Fibroblast of gingiva (primary cell): ENCODE results near the gene CLRN3.
A peak's percentile ranks its signal among the peaks of the same experiment; 100 is the strongest.

Experiments
- DNase-seq: peaks from one replicate; pipeline ENCODE4 v3.0.0-alpha.2; 2011; ENCODE audit warnings: low read depth

CLRN3 gene

DNA sequence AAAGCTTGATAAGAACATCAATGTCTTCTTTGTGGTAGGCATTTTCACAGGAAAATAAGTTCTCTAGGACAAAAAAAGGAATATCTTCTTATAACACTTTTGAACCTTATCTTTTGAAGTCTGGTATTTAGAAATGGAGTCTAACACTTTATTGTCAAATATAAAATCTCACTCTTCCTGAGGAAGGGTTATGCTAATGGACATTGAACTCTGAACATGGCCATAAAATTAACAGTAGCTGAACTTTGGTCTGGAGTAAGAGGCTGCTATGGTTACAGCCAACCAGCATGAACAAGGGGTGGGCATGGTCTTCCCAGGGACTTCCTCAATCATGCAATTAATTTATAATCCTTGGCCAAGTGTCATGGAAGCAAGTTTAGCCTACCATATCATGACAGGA, at the start of gene CLRN3:
Gene CLRN3, minus strand, starts transcription at position 199 of the 400 bp plus-strand sequence. Its CDS starts 157 bp downstream, at position 42.
- DNase-seq = no peak

GRCh38 chr10:127940866-127941640, 48.3 kb upstream of the CLRN3 start:
- no peak for DNase-seq

- DNase-seq = no peak
Observed at GRCh38 chr10:127939786-127940330, 47.1 kb upstream of the CLRN3 start.

DNA sequence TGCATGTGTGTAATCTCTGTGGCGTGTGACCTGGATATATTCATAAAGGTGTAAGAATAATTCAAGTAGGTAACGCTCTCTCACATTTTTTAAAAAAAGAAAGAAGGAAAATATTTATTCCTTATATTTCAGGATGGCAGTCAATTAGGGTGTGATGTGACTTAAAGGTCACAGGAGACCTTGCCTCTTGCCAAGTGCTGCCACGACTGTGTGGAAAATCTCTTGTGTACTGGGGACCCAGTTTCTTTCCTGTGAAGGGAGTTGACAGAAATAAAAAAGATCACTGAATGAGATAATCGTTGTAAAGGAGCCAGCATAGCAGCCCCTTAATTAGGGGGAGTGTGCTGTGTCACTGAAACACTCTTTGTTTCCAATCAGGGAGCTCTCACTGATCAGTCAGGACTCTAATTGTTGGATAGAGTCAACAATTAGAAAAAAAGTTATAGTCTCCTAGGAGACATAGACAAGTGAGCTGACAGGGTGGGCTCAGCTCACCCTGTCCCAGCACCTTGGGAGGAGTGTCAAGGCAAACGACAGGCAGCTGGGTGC, 45.2 kb upstream of the CLRN3 start:
- DNase-seq = no peak

DNA sequence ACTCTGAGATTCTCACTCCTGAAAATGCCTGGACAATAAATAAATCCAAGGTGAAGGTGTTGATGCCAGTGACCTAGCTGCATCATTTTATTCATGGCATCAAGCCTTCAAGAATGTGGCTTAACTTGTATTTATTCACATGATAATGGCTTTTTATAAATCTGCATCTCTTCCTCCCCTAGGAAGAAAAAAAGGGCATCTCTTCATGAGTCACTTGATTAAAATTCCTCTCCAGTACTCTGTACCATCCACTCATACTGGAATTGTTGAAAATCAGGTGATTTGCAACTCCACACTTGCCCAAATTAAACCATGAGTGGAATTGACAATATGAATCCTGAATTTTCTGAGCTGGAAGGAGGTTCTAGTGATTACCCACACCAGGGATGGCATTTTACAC, 44.3 kb upstream of the CLRN3 start:
- no peak for DNase-seq

- DNase-seq = peak; percentile 33
Observed at GRCh38 chr10:127935071-127935561, 42.4 kb upstream of the CLRN3 start.

- DNase-seq = no peak
Observed at GRCh38 chr10:127934383-127934782, 41.6 kb upstream of the CLRN3 start.

GRCh38 chr10:127933271-127933670, 40.5 kb upstream of the CLRN3 start:
- DNase-seq = no peak

- DNase-seq = no peak
Observed at GRCh38 chr10:127932521-127933270, 40.0 kb upstream of the CLRN3 start.

GRCh38 chr10:127928021-127928806, 35.5 kb upstream of the CLRN3 start:
- peak; percentile 37 for DNase-seq

DNA sequence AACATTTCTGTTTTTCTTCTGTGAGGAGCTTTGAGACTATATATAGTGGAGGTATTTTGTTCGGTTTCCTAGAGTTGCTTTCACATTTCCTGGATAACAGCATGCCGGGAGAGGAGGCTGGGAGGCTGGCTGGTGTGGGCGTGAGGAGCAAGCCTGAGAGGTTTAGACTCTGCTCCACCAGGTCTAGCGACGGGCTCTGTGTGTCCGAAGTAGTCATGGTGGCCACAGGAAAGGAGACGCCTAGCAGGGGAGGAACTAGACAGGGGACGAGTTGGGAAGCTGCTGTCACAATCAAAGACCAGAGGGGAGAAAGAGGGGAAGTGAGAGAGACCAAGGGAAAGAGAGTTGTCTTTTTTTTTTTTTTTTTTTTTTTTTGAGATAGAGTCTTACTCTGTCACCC, 33.7 kb upstream of the CLRN3 start:
- no peak for DNase-seq

GRCh38 chr10:127925471-127926207, 32.9 kb upstream of the CLRN3 start:
- no peak for DNase-seq

GRCh38 chr10:127923646-127924045, 30.9 kb upstream of the CLRN3 start:
- DNase-seq = no peak

GRCh38 chr10:127922675-127923366, 30.1 kb upstream of the CLRN3 start:
- peak; percentile 78 for DNase-seq

- no peak for DNase-seq
Observed at GRCh38 chr10:127922206-127922605, 29.5 kb upstream of the CLRN3 start.

DNA sequence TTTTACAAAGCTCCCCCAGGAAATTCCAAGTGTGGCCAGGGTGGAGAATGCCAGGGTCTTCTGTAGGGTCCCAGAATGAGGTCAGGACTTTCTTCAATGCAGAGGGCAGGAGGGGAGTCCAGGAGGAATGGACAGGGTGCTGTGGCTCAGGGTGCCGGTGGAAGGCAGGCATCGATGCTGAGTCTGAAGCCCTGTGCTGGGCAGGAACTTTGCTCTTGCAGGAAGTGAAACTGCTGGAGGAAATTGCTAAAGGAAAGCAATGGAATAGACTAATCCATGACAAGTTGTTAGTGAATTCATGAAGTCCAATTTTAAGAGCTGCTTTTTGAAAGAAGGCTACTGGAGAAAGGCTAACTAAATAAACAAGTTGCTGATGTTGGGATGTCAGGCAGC, 29.0 kb upstream of the CLRN3 start:
- no peak for DNase-seq

- no peak for DNase-seq
Observed at GRCh38 chr10:127921075-127921752, 28.5 kb upstream of the CLRN3 start.

DNA sequence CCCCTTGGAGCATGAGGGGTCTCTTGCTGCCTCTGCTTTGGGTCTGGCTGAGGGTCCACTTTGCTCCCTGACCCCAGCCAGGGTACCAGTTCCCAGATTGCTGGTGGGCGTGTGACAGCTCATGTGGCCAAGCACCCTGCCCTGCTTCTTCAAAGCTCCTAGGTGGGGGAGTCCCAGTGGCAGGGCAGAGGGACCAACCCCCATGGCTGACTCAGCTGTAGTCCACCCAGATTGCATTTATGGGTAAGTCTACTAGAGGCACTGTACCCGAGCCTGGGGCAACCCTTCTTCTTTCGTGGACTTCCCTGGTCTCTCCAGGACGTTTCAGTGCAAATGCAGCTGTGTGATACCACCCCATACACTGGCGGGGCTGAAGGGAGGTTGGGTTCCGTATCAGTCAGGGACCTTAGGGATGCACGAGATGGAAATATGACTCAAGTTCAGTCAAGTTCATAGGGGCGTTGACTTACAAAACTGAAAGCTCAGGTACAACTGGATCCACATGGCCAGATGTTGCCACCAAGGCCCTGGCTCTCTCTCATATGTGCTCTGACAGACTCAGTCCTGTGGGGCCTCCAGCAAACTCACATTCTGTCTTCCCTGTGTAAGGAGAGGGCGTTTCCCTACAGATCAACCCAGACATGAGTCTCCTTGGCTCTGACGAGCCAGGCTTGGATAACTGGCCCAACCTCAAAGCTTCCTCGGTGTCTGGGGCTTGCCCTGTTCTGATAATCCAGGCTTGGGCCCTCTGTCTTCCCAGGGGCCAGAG, 27.7 kb upstream of the CLRN3 start:
- DNase-seq = no peak
